ENCODE measurements around the gene LIG4.
"Not testable (repeated sequence)": the region's sequence is repeated elsewhere in the genome, so short reads cannot be mapped to it uniquely, and the experiment has no call there.

LIG4 gene

DNA sequence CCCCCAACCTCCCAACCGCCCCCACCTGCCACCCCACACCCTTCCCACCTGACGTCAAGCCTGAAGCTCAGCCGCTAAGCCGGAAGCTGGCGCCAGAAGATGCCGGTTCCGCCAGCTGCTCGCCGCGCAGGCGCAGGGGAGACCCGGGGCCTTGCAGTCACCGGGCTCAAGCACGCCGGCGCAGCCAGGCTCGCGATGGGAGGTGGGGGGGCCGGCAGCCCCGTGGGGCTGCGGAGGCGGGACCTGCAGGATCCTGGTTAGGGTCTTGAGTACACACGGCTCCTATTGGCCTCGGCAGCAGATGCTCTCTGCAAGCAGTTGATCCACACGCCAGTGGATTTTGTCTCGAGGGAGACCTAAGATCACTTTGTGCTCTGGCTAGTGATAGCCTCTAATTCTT, at the start of gene LIG4:
Gene LIG4, minus strand, starts transcription at position 101 of the 400 bp plus-strand sequence. CDS start 4,268 bp downstream, outside the sequence.
- peak; percentile 91 for DNase-seq

DNA sequence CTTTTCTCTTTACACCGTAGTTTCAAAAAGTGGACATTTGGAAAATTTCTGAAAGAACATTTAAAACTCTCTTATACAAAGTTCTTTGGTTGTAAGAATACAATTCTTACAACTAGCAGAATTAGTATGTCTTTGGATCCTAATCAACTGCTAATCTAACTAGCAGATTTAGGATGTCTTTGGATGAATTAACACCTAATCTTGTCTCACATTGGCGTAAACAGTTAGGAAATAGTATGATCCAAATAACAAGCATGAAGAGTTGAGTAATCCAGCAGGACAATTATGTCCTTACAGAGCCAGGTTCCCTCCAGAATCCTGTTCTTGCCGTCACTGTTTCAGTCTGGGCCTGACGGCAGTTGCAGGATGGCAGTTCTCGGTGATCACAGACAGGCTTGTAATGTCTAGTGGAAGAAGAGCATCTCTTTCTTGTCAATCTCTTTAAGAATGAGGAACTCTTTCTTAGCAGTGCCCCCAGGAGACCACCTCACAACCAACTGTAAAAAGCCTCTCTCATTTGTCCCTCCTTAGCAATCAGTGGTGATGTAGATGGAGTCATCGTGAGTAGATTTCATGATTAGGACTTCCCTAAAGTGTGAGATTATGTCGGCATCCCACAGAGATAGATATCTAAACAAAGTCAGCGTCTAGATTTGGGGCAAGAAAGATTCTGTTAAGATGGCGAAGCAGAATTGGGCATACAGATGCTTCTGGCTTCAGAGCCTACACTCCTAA, 48.5 kb upstream of the LIG4 start:
- DNase-seq, result no peak

DNA sequence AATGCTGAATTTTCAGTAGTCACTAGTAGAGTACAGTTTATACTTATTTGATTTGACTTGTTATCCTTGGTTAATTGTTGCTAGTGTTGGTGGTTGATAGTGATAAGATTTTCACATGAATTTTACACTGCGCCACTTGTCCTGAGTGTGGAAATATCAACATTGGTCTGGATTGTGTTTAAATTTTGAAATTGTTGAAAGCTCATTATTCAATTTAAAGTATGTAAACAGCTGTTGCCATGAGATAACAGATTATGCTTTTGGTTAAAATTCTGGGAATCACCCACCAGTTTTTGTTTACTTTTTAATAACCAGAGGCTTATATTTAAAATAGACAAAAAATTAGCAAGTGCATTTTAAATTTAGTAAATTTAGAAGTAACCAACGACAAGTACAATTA, 41.9 kb upstream of the LIG4 start:
- no peak for DNase-seq

DNA sequence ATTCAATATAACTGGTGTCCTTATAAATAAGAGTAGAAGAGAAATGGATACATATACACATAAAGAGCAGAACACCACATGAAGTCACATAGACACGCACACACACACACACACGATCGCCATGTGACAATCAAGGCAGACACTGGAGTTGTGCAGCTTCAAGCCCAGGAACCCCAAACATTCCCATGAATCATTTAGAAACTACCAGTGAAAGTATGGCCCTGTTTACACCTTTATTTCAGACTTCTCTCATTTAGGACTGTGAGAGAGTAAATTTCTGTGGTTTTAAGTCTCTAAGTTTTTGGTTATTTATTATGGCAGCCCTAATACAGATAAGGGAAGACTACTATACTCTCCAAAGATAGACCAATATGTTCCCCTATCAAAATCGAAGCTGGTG, 33.8 kb upstream of the LIG4 start:
- no peak for DNase-seq

DNA sequence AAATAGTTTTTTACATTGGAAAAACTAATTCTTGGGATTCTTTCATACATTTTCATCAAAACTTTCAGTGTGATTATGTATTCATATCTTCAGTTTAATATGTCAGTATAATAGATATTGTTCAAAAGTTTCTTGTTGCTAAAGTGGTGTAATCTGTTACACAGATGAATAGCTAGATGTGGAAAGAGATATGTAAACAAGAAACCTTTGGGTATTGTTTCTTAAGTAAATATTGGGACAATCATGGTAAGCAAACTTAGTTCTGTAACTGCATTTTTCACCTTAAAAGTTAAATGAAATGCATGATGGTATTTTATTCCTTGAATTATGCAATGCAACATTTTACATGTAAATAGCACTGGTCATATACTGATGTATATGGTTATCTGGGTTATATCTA, 15.0 kb upstream of the LIG4 start:
- DNase-seq, result no peak

DNA sequence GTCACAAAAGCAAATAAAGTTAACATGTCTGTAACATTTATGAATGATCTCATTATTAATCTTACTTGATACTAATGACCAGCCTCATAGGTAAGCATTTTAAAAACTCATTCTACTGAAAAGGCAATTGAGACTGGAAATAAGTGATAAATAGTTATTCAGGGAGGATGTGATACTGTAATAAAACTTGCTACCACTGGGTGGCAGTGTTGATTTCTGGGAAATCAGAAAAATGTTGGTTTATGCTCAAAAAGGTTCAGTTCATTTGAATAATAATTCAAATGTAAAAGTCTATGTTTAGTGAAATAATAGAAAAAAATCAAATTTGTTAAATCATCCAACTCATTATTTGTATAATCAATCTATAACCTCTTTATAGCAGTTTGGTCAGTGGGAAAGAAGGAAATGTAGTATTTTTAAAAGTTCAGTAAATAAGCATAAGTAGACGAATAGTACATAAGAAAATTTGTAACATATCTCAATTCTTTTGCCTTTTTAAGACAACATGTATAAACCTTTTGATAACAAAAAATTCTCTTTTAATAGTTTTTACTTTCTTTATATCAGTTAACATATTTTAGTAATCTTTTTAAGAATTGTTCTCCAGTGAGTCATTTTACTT, 12.4 kb upstream of the LIG4 start:
- peak; percentile 42 for DNase-seq

DNA sequence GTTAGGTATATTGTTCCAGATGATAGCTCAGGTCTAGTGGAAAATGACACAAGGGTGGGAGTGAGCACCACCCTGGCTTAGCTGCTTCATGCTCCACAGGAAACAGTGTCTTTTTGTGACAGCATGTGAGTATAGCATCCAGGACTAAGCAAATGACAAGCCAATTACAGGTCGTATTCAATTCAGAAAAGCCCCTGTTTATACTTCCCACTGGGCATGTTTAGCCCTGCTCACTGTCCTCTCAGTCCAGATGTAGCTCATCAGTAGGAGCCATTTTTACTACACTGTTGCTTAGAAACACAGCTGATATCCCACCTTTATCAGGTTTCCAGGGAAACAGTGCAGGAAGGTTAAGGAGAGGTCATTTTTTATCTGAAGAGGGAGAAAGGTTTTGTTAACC, 10.8 kb upstream of the LIG4 start:
- DNase-seq, result no peak

DNA sequence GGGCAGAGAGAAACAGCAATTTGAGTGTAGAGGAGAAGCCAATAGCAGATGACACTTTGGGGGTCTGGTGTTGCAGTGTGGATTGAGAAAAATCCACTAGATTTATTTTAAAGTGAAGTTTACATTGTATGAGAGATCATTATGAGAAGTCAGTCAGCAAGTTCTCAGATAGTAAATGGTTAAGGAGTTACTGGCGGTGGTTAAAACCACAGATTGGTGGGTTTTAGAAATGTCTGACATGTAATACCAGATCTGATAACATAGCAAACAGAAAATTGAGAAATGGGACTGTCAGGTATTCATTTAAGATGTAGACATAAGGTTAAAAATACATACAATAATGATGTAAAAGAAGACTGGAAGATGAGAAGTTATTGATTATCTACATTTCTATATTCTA, 10.1 kb upstream of the LIG4 start:
- no peak for DNase-seq

DNA sequence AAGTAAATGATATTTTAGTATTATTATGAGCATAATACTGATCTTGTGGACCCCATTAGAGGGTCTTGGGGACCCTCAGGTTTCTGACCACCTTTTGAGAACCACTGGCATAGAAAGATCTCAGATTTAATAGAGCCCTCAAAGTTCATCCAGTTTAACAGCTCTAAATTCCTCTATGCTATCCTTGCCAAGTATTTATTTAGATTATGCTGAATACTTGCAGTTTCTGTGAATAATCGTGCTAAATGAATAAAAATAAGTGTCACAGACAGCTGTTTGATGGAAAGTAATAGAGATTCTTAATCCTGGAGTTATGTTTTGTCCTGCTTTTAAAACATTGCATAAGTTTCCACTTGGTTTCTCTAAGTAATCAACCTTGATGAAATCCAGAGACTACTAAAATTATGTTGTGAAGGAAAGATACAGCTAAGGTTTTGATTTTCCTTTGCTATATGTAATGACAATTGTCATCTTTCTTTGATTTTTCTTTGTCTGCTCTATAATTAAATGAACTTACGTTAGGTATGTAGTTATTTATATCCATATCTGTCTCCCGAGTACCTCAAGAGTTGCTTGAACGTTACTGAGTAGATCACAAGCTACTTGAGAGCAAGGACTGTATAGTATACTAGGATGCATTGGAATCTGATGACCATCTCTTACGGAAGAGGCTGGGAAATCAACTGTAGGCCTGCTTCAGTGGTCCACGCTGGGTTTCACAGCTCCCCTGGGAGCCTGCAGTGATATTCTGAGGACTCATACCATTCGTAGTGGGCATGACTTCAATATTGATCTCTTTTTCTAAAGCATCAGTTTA, 8.6 kb upstream of the LIG4 start:
- no peak for DNase-seq

DNA sequence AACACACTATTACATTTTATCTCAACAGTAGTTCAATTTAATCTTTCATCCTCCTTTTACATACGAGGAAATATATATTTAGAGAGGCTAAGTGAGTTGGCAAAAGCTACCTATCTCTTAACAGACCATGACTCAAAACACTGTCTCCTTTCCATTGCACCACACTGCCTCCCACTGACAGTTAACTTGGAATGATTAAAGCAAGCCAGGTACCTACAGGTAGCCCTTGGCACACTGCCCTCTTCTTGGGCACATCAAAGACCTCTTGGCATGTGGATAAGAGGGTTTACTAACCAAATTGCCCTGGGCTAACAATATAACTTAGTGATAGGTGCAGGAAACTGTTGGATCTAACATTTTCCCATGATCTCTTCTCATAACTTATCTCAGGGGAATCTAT, 4.7 kb upstream of the LIG4 start:
- no peak for DNase-seq

DNA sequence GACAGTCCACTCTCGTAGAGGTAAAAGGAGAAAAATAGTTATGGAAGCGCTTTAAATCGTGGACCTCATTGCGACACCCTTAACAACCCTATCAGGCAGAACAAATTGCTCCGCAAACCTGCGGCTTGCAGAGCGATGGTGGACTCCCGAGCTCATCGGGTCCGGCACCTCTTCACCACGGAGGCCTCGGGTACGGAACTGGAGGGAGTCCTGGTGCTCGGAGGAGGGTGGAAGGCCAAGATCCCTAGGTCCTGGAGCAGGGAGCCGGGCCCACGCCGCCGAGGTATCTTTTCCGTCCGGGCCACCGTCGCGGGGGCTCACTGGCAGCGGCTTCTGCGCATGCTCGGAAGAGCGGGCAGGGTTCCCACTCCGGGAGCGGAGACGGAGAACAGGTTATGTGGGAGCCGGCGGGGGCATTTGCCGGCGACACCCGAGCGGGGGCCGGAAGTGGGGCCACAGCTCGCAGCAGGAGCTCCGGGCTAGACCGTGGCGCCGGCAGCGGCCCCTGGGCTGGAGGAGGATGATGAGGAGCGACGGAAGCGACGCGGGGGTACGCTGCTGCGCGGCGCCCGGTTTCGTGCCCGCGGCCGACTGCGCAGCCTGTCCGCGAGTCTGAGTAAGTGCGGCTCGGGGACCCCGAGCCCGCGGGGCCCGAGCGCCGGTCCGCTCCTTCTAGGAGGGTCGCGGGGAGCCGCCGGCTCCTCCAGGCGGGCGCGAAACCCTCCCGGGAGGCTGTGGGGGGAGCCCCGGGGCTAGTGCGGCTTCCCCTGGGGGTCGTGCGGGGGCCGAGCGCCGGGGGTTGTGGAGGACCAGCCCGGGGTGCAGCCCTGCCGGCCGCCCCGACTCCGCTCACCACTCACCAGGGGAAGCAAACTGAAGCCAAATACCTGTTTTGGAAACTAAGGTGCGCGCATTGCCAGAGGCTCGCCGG, 3.0 kb upstream of the LIG4 start, which contains the start of gene ABHD13:
Gene ABHD13, plus strand, starts transcription at position 349 of the 931 bp plus-strand sequence. CDS start 10,827 bp downstream, outside the sequence.
- peak; percentile 92 for DNase-seq

DNA sequence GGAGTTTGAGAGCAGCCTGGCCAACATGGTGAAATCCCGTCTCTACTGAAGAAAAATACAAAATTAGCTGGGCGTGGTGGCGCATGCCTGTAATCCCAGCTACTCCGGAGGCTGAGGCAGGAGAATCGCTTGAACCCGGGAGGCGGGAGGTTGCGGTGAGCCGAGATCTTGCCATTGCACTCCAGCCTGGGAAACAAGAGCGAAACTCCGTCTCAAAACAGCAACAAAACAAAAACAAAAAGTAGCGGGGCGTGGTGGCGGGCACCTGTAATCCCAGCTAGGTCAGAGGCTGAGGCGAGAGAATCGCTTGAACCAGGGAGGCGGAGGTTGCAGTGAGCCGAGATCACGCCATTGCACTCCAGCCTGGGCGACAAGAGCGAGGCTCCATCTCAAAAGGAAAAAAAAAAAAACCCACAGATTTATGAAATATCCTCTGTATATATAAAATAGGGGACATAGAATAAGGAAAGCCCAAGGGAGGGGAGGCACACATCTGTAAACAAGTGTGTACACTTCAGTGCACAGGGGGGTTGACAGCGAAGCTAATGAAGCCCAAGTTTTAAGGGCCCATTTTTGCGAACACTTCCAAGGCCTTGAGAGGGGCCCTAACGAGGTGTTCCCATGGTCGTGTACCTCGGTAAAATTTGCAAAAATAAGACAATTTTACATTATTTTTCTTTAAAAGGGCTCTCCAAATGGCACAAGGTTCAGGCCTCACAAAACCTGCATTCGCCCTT, 2.1 kb upstream of the LIG4 start:
- DNase-seq, result not testable (repeated sequence)

DNA sequence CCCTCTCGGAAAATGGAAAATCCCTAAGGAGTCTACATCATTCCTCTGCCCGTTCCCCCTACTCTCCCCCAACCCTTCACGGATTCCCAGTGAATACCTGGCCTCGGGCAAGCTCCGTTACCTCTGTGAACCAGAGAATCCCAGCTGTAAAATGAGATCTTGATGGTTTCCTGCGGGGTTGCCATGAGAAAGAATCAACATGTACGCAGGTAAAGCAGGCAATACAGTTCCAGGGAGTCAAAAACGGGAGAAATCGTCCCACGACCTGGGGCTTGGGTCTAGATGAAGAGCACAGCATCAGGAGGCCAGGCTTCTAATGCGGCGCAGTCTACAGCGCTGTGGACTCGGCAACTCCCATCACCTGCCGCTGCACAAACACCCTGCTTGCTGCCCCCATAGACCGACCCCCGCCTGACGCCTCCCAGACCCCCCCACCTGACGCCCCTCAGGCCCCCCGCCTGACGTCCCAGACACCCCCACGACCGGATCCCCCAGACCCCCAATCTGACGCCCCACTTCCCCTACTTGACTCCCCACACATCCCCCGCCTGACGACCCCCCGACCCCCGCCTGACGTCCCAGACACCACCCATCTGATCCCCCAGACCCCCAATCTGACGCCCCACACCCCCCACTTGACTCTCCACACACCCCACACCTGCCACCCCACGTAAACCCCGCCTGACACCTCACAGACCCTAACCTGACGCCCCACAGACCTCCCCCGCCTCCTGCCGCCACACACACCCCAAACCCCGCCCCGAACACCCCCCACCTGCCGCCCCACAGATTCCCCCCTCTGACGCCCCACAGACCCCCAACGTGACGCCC, 680 bp downstream of the LIG4 start:
- DNase-seq, result no peak

DNA sequence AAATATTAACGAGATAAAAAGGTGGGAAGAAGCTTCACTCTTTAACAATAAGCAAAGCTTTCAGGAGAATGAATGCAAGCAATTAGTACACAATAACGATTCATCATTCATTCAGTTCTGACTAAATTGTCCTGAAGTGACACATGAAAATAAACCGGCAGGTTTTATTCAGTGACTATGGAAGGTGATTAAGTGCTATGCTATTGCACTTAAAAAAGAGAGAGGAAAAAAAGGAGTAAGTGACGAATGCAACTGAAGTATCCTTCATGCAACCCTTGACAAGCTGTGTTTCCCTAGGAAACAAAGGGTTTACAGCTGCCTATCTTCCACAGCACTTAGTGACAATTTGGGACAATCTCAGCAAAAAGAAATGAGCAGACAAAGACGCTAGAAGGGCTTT, 1.4 kb downstream of the LIG4 start:
- DNase-seq, result no peak

DNA sequence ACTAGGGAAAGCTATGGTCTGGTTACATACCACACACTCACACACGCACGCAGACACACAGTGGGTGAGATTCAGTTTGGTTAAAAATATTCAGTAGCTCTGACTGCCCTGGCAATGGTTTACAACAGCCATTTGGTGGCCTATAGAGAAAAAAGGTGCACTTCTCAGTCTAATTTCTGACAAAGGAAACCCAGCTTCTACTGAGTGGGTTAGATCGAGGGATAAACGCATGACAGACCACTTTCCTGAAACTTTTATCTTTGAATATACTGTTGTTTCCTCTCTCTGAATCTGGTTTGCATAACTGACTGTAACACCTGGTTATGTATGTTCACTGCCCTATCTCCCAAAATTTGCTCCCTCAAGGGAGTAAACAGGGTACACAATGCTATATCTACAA, 2.5 kb downstream of the LIG4 start:
- DNase-seq, result no peak

DNA sequence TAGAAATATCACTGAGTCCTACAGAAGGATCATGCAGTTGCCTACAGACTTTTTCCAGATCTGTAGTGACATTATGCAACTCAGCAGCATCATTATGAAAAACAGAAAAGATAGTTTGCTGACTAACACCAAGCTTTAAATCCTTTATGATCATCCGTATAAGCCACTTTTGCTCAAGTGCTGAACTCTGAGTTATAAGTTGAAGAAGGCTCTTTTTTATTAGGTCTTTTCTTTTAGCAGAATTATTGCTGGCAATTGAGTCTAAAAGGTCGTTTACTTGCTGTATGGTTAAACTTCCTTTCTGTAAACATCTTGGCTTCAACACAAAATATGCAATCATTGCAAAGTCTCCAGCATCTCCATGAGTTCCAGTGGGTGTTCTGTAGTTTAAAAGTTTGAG, 4.8 kb downstream of the LIG4 start:
- DNase-seq, result no peak

DNA sequence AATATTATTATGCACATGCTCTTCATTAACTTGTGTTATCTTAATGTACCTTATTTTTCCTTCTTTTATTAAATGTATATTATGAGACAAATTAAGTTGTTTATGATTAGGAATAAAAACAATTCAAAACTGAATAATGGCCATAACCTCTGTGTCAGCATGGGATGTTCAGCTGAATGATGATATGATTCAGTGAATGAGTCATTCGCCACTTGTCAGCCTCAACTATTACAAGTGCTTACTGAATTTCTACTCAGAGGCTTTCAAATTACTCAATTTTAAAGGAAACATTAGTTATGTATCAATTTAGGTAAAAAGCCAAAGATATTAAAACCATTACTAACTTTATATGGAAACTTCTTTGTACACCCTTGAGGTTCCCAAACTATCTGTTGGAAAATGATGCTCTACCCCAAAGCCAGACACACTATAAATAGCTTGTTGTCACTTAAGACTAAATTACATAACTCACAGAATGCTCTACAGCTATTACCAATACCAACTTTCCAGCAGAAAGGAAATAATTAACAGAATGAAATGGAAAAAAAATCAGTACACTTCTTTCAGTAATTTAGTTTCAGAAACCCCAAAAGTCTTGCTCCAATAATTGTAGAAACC, 14.4 kb downstream of the LIG4 start:
- DNase-seq, result no peak

DNA sequence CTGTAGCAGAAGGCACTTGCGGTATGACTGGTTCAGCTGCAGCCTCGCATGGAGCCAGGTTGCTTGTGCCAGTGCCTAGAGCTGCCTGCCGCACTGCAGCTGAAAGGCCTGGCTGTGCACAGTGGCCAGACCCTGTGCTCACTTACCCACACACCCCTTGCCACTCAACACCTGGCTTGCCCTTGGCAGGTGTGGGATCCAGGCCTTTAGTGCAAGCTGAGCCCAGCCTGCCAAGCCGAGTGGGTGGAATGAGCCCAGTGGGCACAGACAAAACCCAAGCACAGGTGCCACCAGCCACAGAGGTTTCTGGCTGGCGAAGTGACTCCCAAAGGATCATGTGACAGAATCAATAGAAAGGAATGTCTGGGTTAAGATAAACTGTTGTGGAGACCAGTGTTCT, 19.5 kb downstream of the LIG4 start:
- no peak for DNase-seq

DNA sequence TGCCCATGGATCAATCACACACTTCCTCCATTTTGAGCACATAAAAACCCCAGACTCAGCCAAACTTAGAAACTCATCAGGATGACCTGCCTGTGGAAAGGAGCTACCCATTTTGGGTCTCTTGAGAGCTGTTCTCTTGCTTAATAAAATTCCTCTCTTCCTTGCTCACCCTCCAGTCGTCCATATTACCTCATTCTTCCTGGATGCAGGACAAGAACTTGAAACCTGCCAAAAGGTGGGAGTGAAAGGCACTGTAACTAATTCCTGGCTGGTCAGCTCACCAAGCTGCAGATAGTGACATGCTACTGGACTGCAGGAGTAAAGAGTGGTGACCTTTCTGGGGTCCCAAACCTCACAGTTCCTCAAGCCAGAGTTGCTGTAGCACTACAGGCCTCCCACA, 20.2 kb downstream of the LIG4 start:
- no peak for DNase-seq

DNA sequence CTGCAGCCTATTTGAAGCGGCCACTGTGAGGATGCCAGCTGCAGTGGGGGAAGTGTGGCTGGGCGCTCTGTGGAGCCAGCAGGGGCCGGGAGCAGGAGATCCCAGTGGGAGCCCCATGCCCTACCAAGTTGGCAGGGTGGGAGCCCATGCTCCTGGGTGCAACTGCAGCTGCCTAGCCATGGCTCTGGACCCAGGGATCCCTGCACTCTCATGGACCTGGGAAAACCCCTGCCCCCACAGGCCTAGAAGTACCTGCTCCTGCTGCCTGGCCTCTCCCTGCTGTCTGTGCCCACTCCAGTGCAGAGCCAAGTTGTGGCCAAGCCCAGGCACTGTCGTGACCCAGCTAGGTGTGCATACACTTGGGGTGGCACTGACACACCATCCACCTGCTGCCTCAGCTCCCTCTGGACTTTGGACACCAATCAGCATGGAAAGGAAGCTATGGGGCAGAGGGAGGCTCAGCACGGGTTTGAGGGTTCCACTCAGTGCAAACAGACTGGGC, 20.9 kb downstream of the LIG4 start:
- no peak for DNase-seq
